ENCODE measurements around the gene KRT80. TPM values are rescaled to one million over a fixed set of nuclear protein-coding genes. Genes with fewer than 3 reads are reported as not detected.

KRT80 gene
- total RNA-seq, 2 experiments from 2014 or later, result not detected

GRCh38 chr12:52201451-52201839 lies 9.6 kb upstream of the KRT80 start:
- H3K4me1 ChIP-seq (ENCODE audit: insufficient read depth, low read length), result peaks cover 7% of the 10 kb centered on the region
- Mint-ChIP-seq H3K27me3 (peaks cover 23% of the 10 kb centered on the region), H3K27ac (no peak overlapping the region), H3K4me3 (no peak overlapping the region), H3K9me3 (no peaks in the 10 kb centered on the region), H3K36me3 (ENCODE audit: low read depth) (no peaks in the 10 kb centered on the region), H3K4me1 (ENCODE audit: low read depth) (no peaks in the 10 kb centered on the region)
- no peak for DNase-seq
- ChIA-PET POLR2A (no interaction called here), CTCF (no interaction called here)
- no peaks in the 10 kb centered on the region for H3K9me3 ChIP-seq (ENCODE audit: control insufficient read depth in 1 of 2, insufficient read depth in 1 of 2, low read length in 2 of 2)
- no peak for ATAC-seq (ENCODE audit: poor library complexity)
- intact Hi-C loops (cut with DNase I, micrococcal nuclease), result no loop called here
- no peak overlapping the region for H3K4me3 ChIP-seq (ENCODE audit: low read length)
- TF ChIP-seq CTCF (IDR thresholded peaks at IDR 0.05), result no peak
- no peak overlapping the region for H3K27ac ChIP-seq (ENCODE audit: low read depth in 1 of 2, low read length in 2 of 2)
- peaks cover 0 to 7% of the 10 kb centered on the region in 2 experiments for H3K27me3 ChIP-seq (ENCODE audit: control insufficient read depth in 1 of 2, insufficient read depth in 2 of 2, low read length in 2 of 2)
- H3K36me3 ChIP-seq (ENCODE audit: insufficient read depth, low read length), result no peaks in the 10 kb centered on the region

- no peak for TF ChIP-seq CTCF (IDR thresholded peaks at IDR 0.05)
- H3K36me3 Mint-ChIP-seq (ENCODE audit: low read depth), result no peaks in the 10 kb centered on the region
- DNase-seq (no peak), ATAC-seq (ENCODE audit: poor library complexity) (no peak)
- H3K4me1 Mint-ChIP-seq (ENCODE audit: low read depth), result no peaks in the 10 kb centered on the region
- Histone ChIP-seq H3K4me1 (ENCODE audit: insufficient read depth, low read length) (peaks cover 7% of the 10 kb centered on the region), H3K27me3 (ENCODE audit: control insufficient read depth in 1 of 2, insufficient read depth in 2 of 2, low read length in 2 of 2) (peaks cover 0 to 7% of the 10 kb centered on the region in 2 experiments), H3K4me3 (ENCODE audit: low read length) (no peak overlapping the region), H3K36me3 (ENCODE audit: insufficient read depth, low read length) (no peaks in the 10 kb centered on the region), H3K9me3 (ENCODE audit: control insufficient read depth in 1 of 2, insufficient read depth in 1 of 2, low read length in 2 of 2) (no peaks in the 10 kb centered on the region), H3K27ac (ENCODE audit: low read depth in 1 of 2, low read length in 2 of 2) (no peak overlapping the region)
- H3K4me3 Mint-ChIP-seq, result no peak overlapping the region
- H3K27ac Mint-ChIP-seq, result no peak overlapping the region
- H3K9me3 Mint-ChIP-seq, result no peaks in the 10 kb centered on the region
- CTCF ChIA-PET, result no interaction called here
- H3K27me3 Mint-ChIP-seq, result peaks cover 23% of the 10 kb centered on the region
- intact Hi-C loops (cut with DNase I, micrococcal nuclease), result no loop called here
- POLR2A ChIA-PET, result no interaction called here
These were observed 9.1 kb upstream of the KRT80 start for GRCh38 chr12:52200781-52201450.

GRCh38 chr12:52200086-52200780 lies 8.4 kb upstream of the KRT80 start:
- no peak for TF ChIP-seq CTCF (IDR thresholded peaks at IDR 0.05)
- Mint-ChIP-seq H3K4me1 (ENCODE audit: low read depth) (no peaks in the 10 kb centered on the region), H3K9me3 (no peaks in the 10 kb centered on the region), H3K27me3 (peaks cover 23% of the 10 kb centered on the region), H3K27ac (no peak overlapping the region), H3K4me3 (no peak overlapping the region), H3K36me3 (ENCODE audit: low read depth) (no peaks in the 10 kb centered on the region)
- POLR2A ChIA-PET, result no interaction called here
- intact Hi-C loops (cut with DNase I, micrococcal nuclease), result no loop called here
- Histone ChIP-seq H3K4me3 (ENCODE audit: low read length) (no peak overlapping the region), H3K27ac (ENCODE audit: low read depth in 1 of 2, low read length in 2 of 2) (no peak overlapping the region), H3K9me3 (ENCODE audit: control insufficient read depth in 1 of 2, insufficient read depth in 1 of 2, low read length in 2 of 2) (no peaks in the 10 kb centered on the region), H3K4me1 (ENCODE audit: insufficient read depth, low read length) (peaks cover 7% of the 10 kb centered on the region), H3K36me3 (ENCODE audit: insufficient read depth, low read length) (no peaks in the 10 kb centered on the region), H3K27me3 (ENCODE audit: control insufficient read depth in 1 of 2, insufficient read depth in 2 of 2, low read length in 2 of 2) (peaks cover 0 to 7% of the 10 kb centered on the region in 2 experiments)
- ATAC-seq (ENCODE audit: poor library complexity) (no peak), DNase-seq (no peak)
- CTCF ChIA-PET, result interaction anchor here (1.2 kb wide), 1 partner anchor 13 kb away, joined by 3 read pairs; no protein-coding TSS in a partner anchor
